Liver (tissue), 9 donors: Measurements from ENCODE around the gene MEGF6. TPM values are rescaled to one million over a fixed set of nuclear protein-coding genes. Genes with fewer than 3 reads are reported as not detected.

ENCODE experiments used
- DNase-seq: peaks from one replicate; pipeline ENCODE4 v3.0.0-alpha.2; 2017; ENCODE audit warnings: low spot score
- H3K27ac ChIP-seq, 2 donors: one replicate each; pipeline ENCODE4 v1.7.0; 2013; ENCODE audit warnings: inconsistent platforms in 2 of 2, low read length in 2 of 2, control low read depth in 1 of 2, low read depth in 1 of 2, mild to moderate bottlenecking in 1 of 2
- H3K27me3 ChIP-seq, 4 donors: one replicate each; pipeline versions ENCODE4 v1.6.1 to v1.7.0; 2013; ENCODE audit warnings: low read length in 3 of 4, inconsistent platforms in 1 of 4, mild to moderate bottlenecking in 1 of 4, moderate library complexity in 1 of 4; ENCODE audit not compliant: control insufficient read depth in 4 of 4, insufficient read depth in 4 of 4
- H3K36me3 ChIP-seq, 4 donors: one replicate each; pipeline versions ENCODE4 v1.6.1 to v1.7.0; 2013; ENCODE audit warnings: low read length in 3 of 4, mild to moderate bottlenecking in 3 of 4, low read depth in 1 of 4, moderate library complexity in 1 of 4; ENCODE audit not compliant: control insufficient read depth in 4 of 4, insufficient read depth in 3 of 4
- H3K4me1 ChIP-seq, 4 donors: one replicate each; pipeline versions ENCODE4 v1.6.1 to v1.7.0; 2013; ENCODE audit warnings: low read length in 3 of 4, mild to moderate bottlenecking in 3 of 4, moderate library complexity in 1 of 4; ENCODE audit not compliant: control insufficient read depth in 4 of 4, insufficient read depth in 4 of 4
- H3K4me3 ChIP-seq, 3 donors: one replicate each; pipeline versions ENCODE4 v1.6.1 to v1.7.0; 2013; ENCODE audit warnings: low read length in 3 of 3, control low read depth in 1 of 3, low read depth in 1 of 3, mild to moderate bottlenecking in 1 of 3
- H3K9ac ChIP-seq, 2 donors: one replicate each; pipeline ENCODE4 v1.7.0; 2013; ENCODE audit warnings: low read length in 2 of 2, mild to moderate bottlenecking in 2 of 2, moderate library complexity in 2 of 2, control low read depth in 1 of 2, low read depth in 1 of 2
- H3K9me3 ChIP-seq, 4 donors: one replicate each; pipeline versions ENCODE4 v1.6.1 to v1.7.0; 2013; ENCODE audit warnings: low read length in 3 of 4; ENCODE audit not compliant: control insufficient read depth in 4 of 4
- EGR1 ChIP-seq, 2 donors: IDR thresholded peaks; 2 replicates each; pipeline ENCODE4 v1.6.1; 2016 to 2018; ENCODE audit warnings: antibody characterized with exemption in 2 of 2, low read depth in 2 of 2
- FOXA1 ChIP-seq: IDR thresholded peaks from 2 replicates; pipeline ENCODE4 v1.6.1; 2016; ENCODE audit warnings: antibody characterized with exemption
- FOXA2 ChIP-seq: IDR thresholded peaks from 2 replicates; pipeline ENCODE4 v1.6.1; 2016; ENCODE audit warnings: antibody characterized with exemption
- GABPA ChIP-seq, 2 donors: IDR thresholded peaks in 1 of 2; conservative IDR thresholded peaks in 1 of 2; 2 replicates each; pipeline ENCODE4 v1.6.1; 2016; ENCODE audit warnings: antibody characterized with exemption in 2 of 2, mild to moderate bottlenecking in 1 of 2, moderate library complexity in 1 of 2
- HNF4A ChIP-seq, 2 donors: conservative IDR thresholded peaks; 2 replicates each; pipeline ENCODE4 v1.6.1; 2016; ENCODE audit warnings: antibody characterized with exemption in 2 of 2, mild to moderate bottlenecking in 2 of 2
- HNF4G ChIP-seq: IDR thresholded peaks from 2 replicates; pipeline ENCODE4 v1.6.1; 2016; ENCODE audit warnings: antibody characterized with exemption
- JUND ChIP-seq, 2 donors: IDR thresholded peaks; 2 replicates each; pipeline ENCODE4 v1.6.1; 2016; ENCODE audit warnings: antibody characterized with exemption in 2 of 2
- NR2F2 ChIP-seq: IDR thresholded peaks from 2 replicates; pipeline ENCODE4 v1.6.1; 2016; ENCODE audit warnings: antibody characterized with exemption
- RAD21 ChIP-seq, 2 donors: IDR thresholded peaks; 2 replicates each; pipeline ENCODE4 v1.6.1; 2016; ENCODE audit warnings: antibody characterized with exemption in 2 of 2, mild to moderate bottlenecking in 2 of 2
- SP1 ChIP-seq: IDR thresholded peaks from 2 replicates; pipeline ENCODE4 v1.6.1; 2018; ENCODE audit warnings: antibody characterized with exemption, mild to moderate bottlenecking
- YY1 ChIP-seq: IDR thresholded peaks from 2 replicates; pipeline ENCODE4 v1.6.1; 2016; ENCODE audit warnings: antibody characterized with exemption, mild to moderate bottlenecking
- WGBS: extraction: QIAGEN DNeasy Blood & Tissue Kit; methylation state at CpG from one replicate; pipeline ENCODE4 v1.1.7; 2013; 5-methylcytosine and 5-hydroxymethylcytosine counted together
- polyA plus RNA-seq, 2 donors: library from polyadenylated mRNA; stranded (reverse) in 1 of 2; unstranded in 1 of 2; fragments of 200-250 nt in 1 of 2; fragments of >200 nt in 1 of 2; fragmentation: Nextera tagmentation in 1 of 2; extraction: Ambion mirVana in 1 of 2; gene quantifications; one replicate each; pipeline versions ENCODE4 v1.2.1 to v1.2.3, GENCODE V29; 2013 to 2015
- total RNA-seq, 2 donors: library from RNA; depleted of rRNA; stranded (reverse); fragments of >200 nt; gene quantifications; one replicate each; pipeline ENCODE4 v1.2.3, GENCODE V29; 2014
- TF ChIP-seq, protein P1 (sequence below): IDR thresholded peaks from 2 replicates; pipeline ENCODE4 v1.6.1; 2016; ENCODE audit warnings: antibody characterized with exemption
- TF ChIP-seq, protein P2 (sequence below): fragments of 150-350 bp; IDR thresholded peaks from 2 replicates; pipeline ENCODE4 v1.5.1; 2017; ENCODE audit warnings: improper control_type of control experiment, low read depth, low read length; ENCODE audit not compliant: missing input control
- TF ChIP-seq, protein P3 (sequence below): IDR thresholded peaks from 2 replicates; pipeline ENCODE4 v1.6.1; 2016; ENCODE audit warnings: antibody characterized with exemption
- TF ChIP-seq, protein P4 (sequence below): IDR thresholded peaks from 2 replicates; pipeline ENCODE4 v1.6.1; 2016; ENCODE audit warnings: antibody characterized with exemption
- donor health status: healthy.
- donor health status: healthy.
- donor health status: healthy.
- donor health status: healthy.
- donor health status: healthy.

The MEGF6 gene
- total and polyA plus RNA-seq, 4 donors = 1.3 to 11.0 (median 4.0) TPM

DNA sequence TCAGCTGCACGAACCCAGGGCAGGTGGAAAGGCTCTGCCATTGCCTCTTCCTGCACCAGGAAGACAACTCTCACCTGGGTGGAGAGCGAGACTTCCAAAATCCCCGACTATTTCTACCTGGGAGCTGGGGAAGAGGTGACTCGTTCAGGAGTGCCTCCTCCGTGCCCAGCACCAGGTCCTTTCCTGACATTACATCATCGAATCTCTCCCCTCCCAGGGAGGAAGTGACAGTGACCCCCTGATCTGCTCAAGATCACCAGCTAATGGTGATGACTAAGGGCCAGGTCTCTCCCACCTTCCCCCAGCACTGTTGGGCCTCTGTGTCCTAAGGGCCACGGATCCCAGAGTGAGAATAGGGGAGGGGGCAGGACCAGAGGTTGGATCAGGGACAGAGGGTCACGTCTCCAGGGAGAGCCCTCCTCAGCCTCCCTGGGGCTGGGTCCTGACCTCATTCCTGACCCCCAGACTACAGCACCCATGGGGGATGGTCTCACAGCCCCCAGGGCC, 6.8 kb downstream of the MEGF6 start:
- 87% methylated on average over 8 of the region's 8 CpGs for WGBS

DNA sequence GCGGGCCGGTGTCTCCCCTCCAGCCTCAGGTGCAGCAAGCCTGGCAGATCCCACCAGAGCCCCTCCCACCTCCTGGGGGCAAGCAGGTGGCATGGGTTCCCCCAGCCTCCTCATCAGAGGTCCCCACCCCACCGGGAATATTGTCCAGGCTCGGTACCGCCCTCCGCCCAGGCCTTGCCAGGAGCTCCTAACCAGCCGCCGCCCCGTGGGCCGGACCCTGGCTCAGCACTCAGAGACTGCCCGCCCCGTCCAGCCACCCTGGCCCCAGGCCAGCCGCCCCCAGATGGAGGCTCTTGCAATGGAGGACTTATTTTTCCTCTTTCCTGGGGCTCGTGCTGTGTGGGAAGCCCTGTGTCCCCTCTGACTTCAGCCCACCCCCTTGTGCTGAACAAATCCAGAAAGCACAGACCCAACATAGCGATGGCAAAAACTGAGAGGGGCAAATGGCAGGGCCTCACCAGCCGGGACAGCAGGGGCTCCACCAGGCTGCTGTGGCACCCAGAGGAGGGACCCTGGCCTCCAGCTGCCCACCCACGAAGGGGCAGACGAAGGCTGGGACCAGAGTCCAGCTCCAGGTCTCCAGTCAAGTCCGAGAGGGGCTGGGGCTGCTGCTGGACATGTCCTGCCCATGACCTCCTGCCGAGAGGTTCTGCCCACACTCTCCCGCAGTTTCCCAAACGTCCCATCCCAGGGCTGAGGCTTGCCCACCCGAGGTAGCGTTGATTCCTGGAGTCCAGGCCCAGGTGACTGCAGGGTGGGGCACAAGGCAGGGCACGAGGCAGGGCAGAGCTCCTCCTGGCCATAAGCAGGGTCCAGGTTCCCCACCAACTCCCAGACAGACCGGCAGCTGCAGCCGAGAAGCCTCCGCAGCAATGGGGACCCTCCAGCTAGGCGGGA, 7.5 kb downstream of the MEGF6 start:
- Histone ChIP-seq H3K4me1 (no peaks in the 10 kb centered on the region), H3K9me3 (no peaks in the 10 kb centered on the region), H3K9ac (no peak overlapping the region), H3K4me3 (no peak overlapping the region), H3K27me3 (peaks cover 0 to 2% (median 0%) of the 10 kb centered on the region in 4 donors), H3K27ac (no peak overlapping the region), H3K36me3 (peaks cover 0 to 1% (median 0%) of the 10 kb centered on the region in 4 donors)
- DNase-seq = no peak
- 86% methylated on average over 29 of the region's 29 CpGs for WGBS
- no peak for TF ChIP-seq HNF4G
- TF ChIP-seq, protein P1, sequence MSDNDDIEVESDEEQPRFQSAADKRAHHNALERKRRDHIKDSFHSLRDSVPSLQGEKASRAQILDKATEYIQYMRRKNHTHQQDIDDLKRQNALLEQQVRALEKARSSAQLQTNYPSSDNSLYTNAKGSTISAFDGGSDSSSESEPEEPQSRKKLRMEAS = no peak
- TF ChIP-seq YY1 = no peak
- no peak for TF ChIP-seq EGR1 (IDR thresholded peaks at IDR 0.05; ENCODE audit: low read depth in 2 of 2)
- TF ChIP-seq SP1 = no peak
- no peak for TF ChIP-seq HNF4A (conservative IDR thresholded peaks at IDR 0.05)
- TF ChIP-seq, protein P2, sequence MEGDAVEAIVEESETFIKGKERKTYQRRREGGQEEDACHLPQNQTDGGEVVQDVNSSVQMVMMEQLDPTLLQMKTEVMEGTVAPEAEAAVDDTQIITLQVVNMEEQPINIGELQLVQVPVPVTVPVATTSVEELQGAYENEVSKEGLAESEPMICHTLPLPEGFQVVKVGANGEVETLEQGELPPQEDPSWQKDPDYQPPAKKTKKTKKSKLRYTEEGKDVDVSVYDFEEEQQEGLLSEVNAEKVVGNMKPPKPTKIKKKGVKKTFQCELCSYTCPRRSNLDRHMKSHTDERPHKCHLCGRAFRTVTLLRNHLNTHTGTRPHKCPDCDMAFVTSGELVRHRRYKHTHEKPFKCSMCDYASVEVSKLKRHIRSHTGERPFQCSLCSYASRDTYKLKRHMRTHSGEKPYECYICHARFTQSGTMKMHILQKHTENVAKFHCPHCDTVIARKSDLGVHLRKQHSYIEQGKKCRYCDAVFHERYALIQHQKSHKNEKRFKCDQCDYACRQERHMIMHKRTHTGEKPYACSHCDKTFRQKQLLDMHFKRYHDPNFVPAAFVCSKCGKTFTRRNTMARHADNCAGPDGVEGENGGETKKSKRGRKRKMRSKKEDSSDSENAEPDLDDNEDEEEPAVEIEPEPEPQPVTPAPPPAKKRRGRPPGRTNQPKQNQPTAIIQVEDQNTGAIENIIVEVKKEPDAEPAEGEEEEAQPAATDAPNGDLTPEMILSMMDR = no peak
- TF ChIP-seq FOXA2 = no peak
- TF ChIP-seq JUND (IDR thresholded peaks at IDR 0.05) = no peak
- no peak for TF ChIP-seq RAD21 (IDR thresholded peaks at IDR 0.05)
- no peak for TF ChIP-seq NR2F2
- no peak for TF ChIP-seq FOXA1
- no peak for TF ChIP-seq GABPA (IDR thresholded peaks at IDR 0.05 in 1 of 2, conservative IDR thresholded peaks at IDR 0.05 in 1 of 2)
- TF ChIP-seq, protein P3, sequence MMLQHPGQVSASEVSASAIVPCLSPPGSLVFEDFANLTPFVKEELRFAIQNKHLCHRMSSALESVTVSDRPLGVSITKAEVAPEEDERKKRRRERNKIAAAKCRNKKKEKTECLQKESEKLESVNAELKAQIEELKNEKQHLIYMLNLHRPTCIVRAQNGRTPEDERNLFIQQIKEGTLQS = no peak

More for the DNA sequence above, 6.8 kb downstream of the MEGF6 start:
- no peak overlapping the region for H3K27ac ChIP-seq
- TF ChIP-seq YY1 (no peak), RAD21 (IDR thresholded peaks at IDR 0.05) (no peak), SP1 (no peak), GABPA (IDR thresholded peaks at IDR 0.05 in 1 of 2, conservative IDR thresholded peaks at IDR 0.05 in 1 of 2) (no peak), EGR1 (IDR thresholded peaks at IDR 0.05; ENCODE audit: low read depth in 2 of 2) (no peak), FOXA2 (no peak), FOXA1 (no peak), JUND (IDR thresholded peaks at IDR 0.05) (no peak), NR2F2 (no peak)
- TF ChIP-seq, protein P4, sequence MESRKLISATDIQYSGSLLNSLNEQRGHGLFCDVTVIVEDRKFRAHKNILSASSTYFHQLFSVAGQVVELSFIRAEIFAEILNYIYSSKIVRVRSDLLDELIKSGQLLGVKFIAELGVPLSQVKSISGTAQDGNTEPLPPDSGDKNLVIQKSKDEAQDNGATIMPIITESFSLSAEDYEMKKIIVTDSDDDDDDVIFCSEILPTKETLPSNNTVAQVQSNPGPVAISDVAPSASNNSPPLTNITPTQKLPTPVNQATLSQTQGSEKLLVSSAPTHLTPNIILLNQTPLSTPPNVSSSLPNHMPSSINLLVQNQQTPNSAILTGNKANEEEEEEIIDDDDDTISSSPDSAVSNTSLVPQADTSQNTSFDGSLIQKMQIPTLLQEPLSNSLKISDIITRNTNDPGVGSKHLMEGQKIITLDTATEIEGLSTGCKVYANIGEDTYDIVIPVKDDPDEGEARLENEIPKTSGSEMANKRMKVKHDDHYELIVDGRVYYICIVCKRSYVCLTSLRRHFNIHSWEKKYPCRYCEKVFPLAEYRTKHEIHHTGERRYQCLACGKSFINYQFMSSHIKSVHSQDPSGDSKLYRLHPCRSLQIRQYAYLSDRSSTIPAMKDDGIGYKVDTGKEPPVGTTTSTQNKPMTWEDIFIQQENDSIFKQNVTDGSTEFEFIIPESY = no peak
- TF ChIP-seq, protein P1 = no peak
- TF ChIP-seq, protein P3 = no peak
- TF ChIP-seq, protein P2 = no peak
- no peak overlapping the region for H3K4me3 ChIP-seq
- H3K36me3 ChIP-seq = peaks cover 0 to 1% (median 0%) of the 10 kb centered on the region in 4 donors
- no peak overlapping the region for H3K9ac ChIP-seq
- peaks cover 0 to 2% (median 0%) of the 10 kb centered on the region in 4 donors for H3K27me3 ChIP-seq
- H3K9me3 ChIP-seq = no peaks in the 10 kb centered on the region
- DNase-seq = no peak
- no peaks in the 10 kb centered on the region for H3K4me1 ChIP-seq
